Progenitor cell of endocrine pancreas (in vitro differentiated cells): ENCODE results near the gene HSPA2. TPM values are rescaled to one million over a fixed set of nuclear protein-coding genes. Genes with fewer than 3 reads are reported as not detected.

Experiments
- DNase-seq: peaks from one replicate; pipeline ENCODE4 v3.0.0; 2021; ENCODE audit warnings: low spot score; ENCODE audit not compliant: unreplicated experiment
- H3K27ac Mint-ChIP-seq: 2 replicates; pipeline ENCODE4 v1.8.0; 2021; ENCODE audit warnings: mild to moderate bottlenecking, moderate library complexity, mixed read lengths
- H3K27me3 Mint-ChIP-seq: 2 replicates; pipeline ENCODE4 v1.8.0; 2021; ENCODE audit warnings: mixed read lengths
- H3K36me3 Mint-ChIP-seq: 2 replicates; pipeline ENCODE4 v1.8.0; 2022; ENCODE audit warnings: mixed read lengths; ENCODE audit not compliant: insufficient read depth
- H3K4me1 Mint-ChIP-seq: 2 replicates; pipeline ENCODE4 v1.8.0; 2021; ENCODE audit warnings: low read depth, mixed read lengths
- H3K4me3 Mint-ChIP-seq: 2 replicates; pipeline ENCODE4 v1.8.0; 2021; ENCODE audit warnings: low read depth, mild to moderate bottlenecking, moderate library complexity, mixed read lengths
- H3K9me3 Mint-ChIP-seq: 2 replicates; pipeline ENCODE4 v1.8.0; 2021; ENCODE audit warnings: low read depth, mixed read lengths
- CTCF ChIP-seq: fragments of 200-600 bp; sonication (generic); IDR thresholded peaks from one replicate; pipeline ENCODE4 v1.5.0; 2021; ENCODE audit warnings: antibody characterized with exemption, mild to moderate bottlenecking; ENCODE audit not compliant: unreplicated experiment
- total RNA-seq: library from RNA; stranded (reverse); gene quantifications from 2 replicates; pipeline ENCODE4 v1.2.1, GENCODE V29; 2021

Gene HSPA2
- total RNA-seq, 1 donor from 2014 or later, result 2.9 TPM

DNA sequence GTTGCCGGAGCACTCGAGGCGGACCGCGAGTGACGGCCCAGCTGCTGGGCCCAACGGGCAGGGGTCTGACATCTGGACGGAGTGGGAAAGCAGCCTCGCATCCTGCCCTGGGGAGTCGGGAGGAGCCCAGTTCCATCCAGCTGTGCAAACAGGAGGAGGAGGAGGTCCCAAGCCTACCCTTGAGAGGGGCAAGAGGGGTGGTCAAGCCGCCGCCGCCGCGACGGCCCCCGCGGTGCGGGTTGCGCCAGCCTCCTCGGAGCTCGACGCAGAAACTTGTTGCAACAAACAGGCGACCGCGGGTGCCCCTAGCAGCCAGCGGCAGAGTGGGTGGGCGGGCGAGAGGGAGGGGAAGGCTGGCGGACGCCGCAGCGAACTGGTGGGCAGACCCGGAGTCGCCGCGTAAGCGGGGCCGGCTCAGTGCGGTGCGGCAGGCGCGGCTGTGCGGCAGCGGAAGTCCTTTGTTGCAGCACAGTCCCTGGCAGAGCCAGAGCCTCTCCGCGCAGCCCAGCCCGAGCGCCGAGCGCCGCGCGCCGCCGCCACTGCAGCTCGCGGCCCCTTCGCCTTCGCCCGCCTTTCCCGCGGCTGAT is 36.1 kb upstream of the HSPA2 start, which contains the start of gene ZBTB1:
ZBTB1 (plus strand) TSS at position 461 of the 587 bp plus-strand sequence. CDS start 16,735 bp downstream, outside the sequence.
- DNase-seq, result peak; percentile 76
- no peak for TF ChIP-seq CTCF
- no peaks in the 10 kb centered on the region for H3K9me3 Mint-ChIP-seq
- H3K4me1 Mint-ChIP-seq, result peaks cover 43% of the 10 kb centered on the region
- no peaks in the 10 kb centered on the region for H3K27me3 Mint-ChIP-seq
- H3K4me3 Mint-ChIP-seq, result peak within 1 kb of the TSS; percentile 77
- H3K36me3 Mint-ChIP-seq, result no peaks in the 10 kb centered on the region
- H3K27ac Mint-ChIP-seq, result peak within 1 kb of the TSS; percentile 100

- no peak for TF ChIP-seq CTCF
- peak; percentile 62 for DNase-seq
- Mint-ChIP-seq H3K27ac (peak overlapping the region; percentile 100), H3K36me3 (no peaks in the 10 kb centered on the region), H3K9me3 (no peaks in the 10 kb centered on the region), H3K27me3 (no peaks in the 10 kb centered on the region), H3K4me3 (peak overlapping the region; percentile 77), H3K4me1 (peaks cover 40% of the 10 kb centered on the region)
Measured at GRCh38 chr14:64504897-64505794, 35.4 kb upstream of the HSPA2 start.

- Mint-ChIP-seq H3K36me3 (no peaks in the 10 kb centered on the region), H3K9me3 (no peaks in the 10 kb centered on the region), H3K4me1 (peaks cover 37% of the 10 kb centered on the region), H3K27me3 (no peaks in the 10 kb centered on the region), H3K4me3 (peak overlapping the region; percentile 22), H3K27ac (no peak overlapping the region)
- TF ChIP-seq CTCF, result no peak
- no peak for DNase-seq
Measured at GRCh38 chr14:64506721-64507120, 33.8 kb upstream of the HSPA2 start.

GRCh38 chr14:64507376-64508156 is 33.0 kb upstream of the HSPA2 start:
- Mint-ChIP-seq H3K36me3 (no peaks in the 10 kb centered on the region), H3K4me1 (peaks cover 29% of the 10 kb centered on the region), H3K27ac (no peak overlapping the region), H3K9me3 (no peaks in the 10 kb centered on the region), H3K27me3 (no peaks in the 10 kb centered on the region), H3K4me3 (no peak overlapping the region)
- no peak for TF ChIP-seq CTCF
- no peak for DNase-seq

DNA sequence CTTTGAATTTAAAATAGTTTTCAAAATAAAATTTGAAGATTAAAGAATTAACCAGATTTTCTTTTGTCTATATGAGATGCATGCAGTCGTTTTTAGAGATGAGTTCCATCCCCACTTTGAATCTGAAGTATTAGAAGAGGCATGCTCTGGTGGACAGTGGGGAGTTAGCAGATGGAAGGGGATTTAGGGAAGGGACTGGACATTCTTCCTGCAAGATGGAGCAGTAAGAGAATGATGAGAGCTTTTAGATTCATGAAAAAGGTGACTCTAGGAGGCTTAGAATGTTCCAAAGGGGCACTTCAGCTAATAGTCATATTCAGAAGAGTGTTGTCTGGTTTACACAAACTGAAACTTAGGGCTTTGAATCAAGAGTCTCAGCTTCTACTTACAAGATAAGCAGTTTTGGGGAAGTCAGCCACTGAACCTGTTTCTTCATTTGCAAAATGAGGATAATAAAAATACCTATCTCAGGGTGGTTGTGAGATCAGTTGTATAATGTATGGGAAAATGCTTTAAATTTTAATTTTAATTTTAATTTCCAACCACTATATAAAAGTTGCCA is 32.2 kb upstream of the HSPA2 start:
- Mint-ChIP-seq H3K4me1 (peaks cover 25% of the 10 kb centered on the region), H3K27ac (no peak overlapping the region), H3K4me3 (no peak overlapping the region)

More for the DNA sequence above, 32.2 kb upstream of the HSPA2 start:
- H3K36me3 Mint-ChIP-seq, result no peaks in the 10 kb centered on the region
- H3K27me3 Mint-ChIP-seq, result no peaks in the 10 kb centered on the region
- no peak for TF ChIP-seq CTCF
- no peak for DNase-seq
- no peaks in the 10 kb centered on the region for H3K9me3 Mint-ChIP-seq
